Measurements from ENCODE around the gene MYLK.

MYLK gene

GRCh38 chr3:123798550-123798949, 85.6 kb downstream of the MYLK start:
- Mint-ChIP-seq H3K27ac (no peak overlapping the region), H3K36me3 (no peaks in the 10 kb centered on the region), H3K9me3 (no peaks in the 10 kb centered on the region), H3K27me3 (no peaks in the 10 kb centered on the region), H3K4me3 (no peak overlapping the region), H3K4me1 (no peaks in the 10 kb centered on the region)

DNA sequence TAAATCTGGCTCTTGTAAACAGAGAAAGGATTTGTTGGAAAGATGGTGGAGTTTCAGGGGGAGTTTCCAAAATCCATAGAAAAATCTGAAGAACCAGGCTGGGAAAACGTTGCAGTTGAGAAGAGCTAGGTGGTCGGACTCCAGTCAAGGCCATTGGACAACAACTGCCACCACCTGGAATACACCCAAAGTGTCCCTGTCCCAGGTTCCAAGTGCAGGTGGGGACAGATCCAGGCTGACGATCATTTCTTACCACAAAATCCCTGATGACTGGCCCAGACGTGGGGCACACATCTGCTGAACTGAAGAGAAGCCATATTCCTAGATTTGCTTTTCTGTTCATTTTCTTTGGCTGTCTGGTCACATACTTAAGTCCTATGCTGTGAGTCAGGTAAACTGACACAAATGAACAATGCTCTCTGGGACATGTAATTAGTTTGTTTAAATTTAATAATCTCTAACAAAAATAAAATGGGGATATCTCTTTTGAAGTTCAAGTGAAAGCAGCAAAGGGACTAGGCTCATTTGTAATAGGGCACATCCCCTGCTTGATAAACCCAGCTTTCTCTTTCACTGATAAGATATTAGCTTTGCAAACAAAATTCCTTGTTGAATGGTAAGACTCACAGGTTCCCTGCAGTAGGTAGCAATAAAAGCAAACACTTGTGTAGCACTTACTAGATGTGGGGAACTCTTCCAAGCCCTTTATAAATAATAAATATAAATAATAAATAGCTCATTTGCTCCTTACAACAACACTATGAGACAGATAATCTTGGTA, 88.5 kb downstream of the MYLK start:
- peaks cover 3% of the 10 kb centered on the region for H3K27me3 Mint-ChIP-seq
- H3K4me3 Mint-ChIP-seq: no peak overlapping the region

GRCh38 chr3:123793425-123793824, 90.7 kb downstream of the MYLK start:
- H3K27me3 Mint-ChIP-seq: peaks cover 3% of the 10 kb centered on the region
- H3K4me3 Mint-ChIP-seq: no peak overlapping the region

More for the DNA sequence above, 88.5 kb downstream of the MYLK start:
- Mint-ChIP-seq H3K36me3 (no peaks in the 10 kb centered on the region), H3K9me3 (no peaks in the 10 kb centered on the region), H3K27ac (no peak overlapping the region), H3K4me1 (no peaks in the 10 kb centered on the region)

DNA sequence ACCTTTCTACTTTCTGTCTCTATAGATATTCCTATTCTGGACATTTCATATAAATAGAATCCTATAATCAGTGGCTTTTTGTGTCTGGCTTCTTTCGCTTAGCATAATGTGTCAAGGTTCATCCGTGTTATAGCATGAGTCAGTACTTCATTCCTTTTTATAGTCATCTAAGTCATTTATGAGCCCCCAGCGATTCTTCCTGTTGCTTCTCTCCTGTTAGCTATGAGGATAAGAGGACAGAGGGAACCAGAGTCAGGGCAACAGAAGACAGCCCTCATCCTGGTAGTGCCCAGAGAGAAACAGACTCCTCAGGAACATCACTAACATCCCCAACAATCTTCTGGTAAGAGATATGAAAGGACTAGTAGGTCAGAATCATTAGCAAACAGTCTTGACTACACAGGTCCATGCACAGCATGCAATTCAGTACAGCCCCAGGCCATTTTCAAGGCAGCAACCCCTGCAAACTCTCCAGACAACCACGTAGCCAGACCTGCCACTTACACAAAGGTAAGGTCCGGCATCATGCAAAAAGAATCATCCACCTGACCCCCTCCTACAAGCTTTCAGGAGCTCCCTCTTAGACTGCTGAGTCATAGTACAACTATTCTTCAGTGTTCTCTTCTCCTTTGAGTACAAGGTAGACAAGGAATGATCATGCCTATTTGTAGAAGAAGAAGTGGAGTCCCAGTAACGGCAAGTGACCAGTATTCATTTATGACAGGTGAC, 91.5 kb downstream of the MYLK start:
- H3K36me3 Mint-ChIP-seq: no peaks in the 10 kb centered on the region
- no peak overlapping the region for H3K4me3 Mint-ChIP-seq
- H3K4me1 Mint-ChIP-seq: no peaks in the 10 kb centered on the region
- peaks cover 3% of the 10 kb centered on the region for H3K27me3 Mint-ChIP-seq
- H3K9me3 Mint-ChIP-seq: no peaks in the 10 kb centered on the region
- H3K27ac Mint-ChIP-seq: no peak overlapping the region

More at GRCh38 chr3:123793425-123793824, 90.7 kb downstream of the MYLK start:
- Mint-ChIP-seq H3K27ac (no peak overlapping the region), H3K4me1 (no peaks in the 10 kb centered on the region), H3K36me3 (no peaks in the 10 kb centered on the region), H3K9me3 (no peaks in the 10 kb centered on the region)

DNA sequence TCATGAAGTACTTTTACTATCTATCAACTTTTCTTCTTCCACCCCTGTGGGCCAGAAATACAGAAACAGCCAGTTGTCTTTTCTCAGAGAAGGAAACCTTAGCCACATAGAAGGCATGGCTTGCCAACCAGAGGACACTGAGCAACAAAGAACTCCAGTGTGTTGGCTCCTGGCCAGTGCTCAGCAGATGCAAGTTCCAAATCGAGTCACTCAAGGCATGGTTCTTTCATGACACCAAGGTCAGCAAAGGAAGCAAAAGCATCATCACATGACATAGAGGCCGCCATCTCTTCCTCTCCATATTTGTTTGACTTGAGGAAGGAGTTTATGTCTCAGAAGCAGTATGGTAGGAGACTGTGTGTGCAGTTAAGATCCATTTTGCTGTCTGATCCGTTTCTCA, 92.2 kb downstream of the MYLK start:
- no peak overlapping the region for H3K27ac Mint-ChIP-seq
- no peaks in the 10 kb centered on the region for H3K36me3 Mint-ChIP-seq
- H3K9me3 Mint-ChIP-seq: no peaks in the 10 kb centered on the region
- no peaks in the 10 kb centered on the region for H3K4me1 Mint-ChIP-seq
- H3K27me3 Mint-ChIP-seq: peaks cover 3% of the 10 kb centered on the region
- H3K4me3 Mint-ChIP-seq: no peak overlapping the region

GRCh38 chr3:123791417-123791816, 92.7 kb downstream of the MYLK start:
- Mint-ChIP-seq H3K36me3 (no peaks in the 10 kb centered on the region), H3K27me3 (peaks cover 3% of the 10 kb centered on the region), H3K9me3 (no peaks in the 10 kb centered on the region), H3K4me1 (no peaks in the 10 kb centered on the region), H3K27ac (no peak overlapping the region), H3K4me3 (no peak overlapping the region)

- Mint-ChIP-seq H3K27me3 (peaks cover 3% of the 10 kb centered on the region), H3K36me3 (no peaks in the 10 kb centered on the region), H3K4me3 (no peak overlapping the region), H3K9me3 (no peaks in the 10 kb centered on the region), H3K27ac (no peak overlapping the region), H3K4me1 (no peaks in the 10 kb centered on the region)
These were observed 93.1 kb downstream of the MYLK start for GRCh38 chr3:123791073-123791370.

- no peaks in the 10 kb centered on the region for H3K4me1 Mint-ChIP-seq
- no peak overlapping the region for H3K27ac Mint-ChIP-seq
- H3K36me3 Mint-ChIP-seq: no peaks in the 10 kb centered on the region
- H3K9me3 Mint-ChIP-seq: no peaks in the 10 kb centered on the region
- peaks cover 3% of the 10 kb centered on the region for H3K27me3 Mint-ChIP-seq
- no peak overlapping the region for H3K4me3 Mint-ChIP-seq
These were observed 93.7 kb downstream of the MYLK start for GRCh38 chr3:123790254-123791072.

GRCh38 chr3:123789760-123790159, 94.4 kb downstream of the MYLK start:
- Mint-ChIP-seq H3K27ac (no peak overlapping the region), H3K4me3 (no peak overlapping the region), H3K9me3 (no peaks in the 10 kb centered on the region), H3K27me3 (peaks cover 6% of the 10 kb centered on the region), H3K36me3 (no peaks in the 10 kb centered on the region), H3K4me1 (no peaks in the 10 kb centered on the region)

DNA sequence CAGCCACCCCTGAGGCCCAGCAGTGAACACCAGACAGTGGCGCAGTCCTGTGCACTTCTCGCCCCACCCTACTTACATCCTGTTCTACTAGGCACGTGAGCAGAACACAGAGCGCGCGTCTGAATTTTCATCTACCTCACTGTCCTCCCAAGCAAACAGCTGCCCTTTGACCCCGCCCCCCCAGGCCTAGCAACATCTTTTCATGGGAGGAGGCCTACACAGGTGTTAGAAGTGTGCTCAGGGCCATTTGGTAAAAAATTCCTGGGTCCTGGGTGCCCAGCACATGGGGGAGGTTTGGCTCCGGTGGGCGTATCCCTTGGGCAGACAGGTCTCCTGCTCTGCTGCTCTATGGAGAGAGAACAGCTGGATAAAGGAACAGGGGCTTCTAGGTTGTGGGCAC, 95.0 kb downstream of the MYLK start:
- Mint-ChIP-seq H3K4me1 (no peaks in the 10 kb centered on the region), H3K27me3 (peaks cover 6% of the 10 kb centered on the region), H3K9me3 (no peaks in the 10 kb centered on the region), H3K36me3 (no peaks in the 10 kb centered on the region), H3K4me3 (no peak overlapping the region), H3K27ac (no peak overlapping the region)

DNA sequence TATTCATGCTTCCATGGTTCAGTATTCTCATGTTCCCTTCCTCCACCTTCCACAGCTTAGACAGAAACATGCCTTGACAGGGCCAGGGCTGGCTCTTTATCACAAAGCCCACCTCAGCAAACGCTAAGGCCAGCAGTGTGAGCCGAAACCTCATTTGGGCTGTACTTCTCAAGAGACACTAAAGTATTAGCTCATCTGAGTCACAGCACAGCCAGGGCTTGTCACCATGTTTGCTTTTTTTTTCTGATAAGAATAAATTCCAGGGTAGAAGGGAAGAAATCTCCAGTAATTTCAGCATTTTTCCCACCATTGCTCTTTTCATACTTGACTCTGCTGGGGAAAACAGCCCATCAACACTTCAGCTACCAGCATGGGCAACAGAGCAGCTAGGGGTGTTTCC, 95.4 kb downstream of the MYLK start:
- no peaks in the 10 kb centered on the region for H3K36me3 Mint-ChIP-seq
- no peaks in the 10 kb centered on the region for H3K9me3 Mint-ChIP-seq
- H3K4me3 Mint-ChIP-seq: no peak overlapping the region
- no peaks in the 10 kb centered on the region for H3K4me1 Mint-ChIP-seq
- peaks cover 6% of the 10 kb centered on the region for H3K27me3 Mint-ChIP-seq
- H3K27ac Mint-ChIP-seq: no peak overlapping the region

GRCh38 chr3:123787133-123787532, 97.0 kb downstream of the MYLK start:
- Mint-ChIP-seq H3K27me3 (peaks cover 3% of the 10 kb centered on the region), H3K27ac (no peak overlapping the region), H3K4me1 (no peaks in the 10 kb centered on the region), H3K4me3 (no peak overlapping the region), H3K9me3 (no peaks in the 10 kb centered on the region), H3K36me3 (no peaks in the 10 kb centered on the region)

DNA sequence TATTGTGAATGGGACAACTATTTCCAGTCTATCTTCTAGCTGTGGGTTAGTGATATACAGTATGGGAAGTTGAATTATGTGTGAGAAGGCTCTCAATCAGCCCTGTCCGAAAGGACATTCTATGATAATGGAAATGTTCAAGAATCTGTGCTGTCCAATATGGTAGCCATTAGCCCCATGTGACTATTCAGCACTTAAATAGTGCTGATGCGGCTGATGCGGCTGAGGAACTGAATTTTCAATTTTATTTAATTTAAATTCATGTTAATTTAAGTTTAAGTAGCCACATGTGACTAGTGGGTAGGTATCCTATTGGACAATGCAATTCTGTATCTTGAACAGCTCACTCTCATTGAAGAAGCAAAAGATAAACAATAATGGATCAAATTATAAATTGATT, 98.5 kb downstream of the MYLK start:
- H3K27ac Mint-ChIP-seq: no peak overlapping the region
- no peaks in the 10 kb centered on the region for H3K9me3 Mint-ChIP-seq
- peaks cover 6% of the 10 kb centered on the region for H3K27me3 Mint-ChIP-seq
- H3K4me3 Mint-ChIP-seq: no peak overlapping the region
- H3K4me1 Mint-ChIP-seq: no peaks in the 10 kb centered on the region
- H3K36me3 Mint-ChIP-seq: no peaks in the 10 kb centered on the region

- Mint-ChIP-seq H3K27me3 (peaks cover 6% of the 10 kb centered on the region), H3K9me3 (no peaks in the 10 kb centered on the region), H3K4me1 (no peaks in the 10 kb centered on the region), H3K36me3 (no peaks in the 10 kb centered on the region), H3K4me3 (no peak overlapping the region), H3K27ac (no peak overlapping the region)
These were observed 100.3 kb downstream of the MYLK start for GRCh38 chr3:123783811-123784210.

GRCh38 chr3:123783050-123783689, 101.0 kb downstream of the MYLK start:
- H3K9me3 Mint-ChIP-seq: no peaks in the 10 kb centered on the region

More at GRCh38 chr3:123783050-123783689, 101.0 kb downstream of the MYLK start:
- H3K27ac Mint-ChIP-seq: no peak overlapping the region
- H3K36me3 Mint-ChIP-seq: no peaks in the 10 kb centered on the region
- no peak overlapping the region for H3K4me3 Mint-ChIP-seq
- H3K27me3 Mint-ChIP-seq: peaks cover 6% of the 10 kb centered on the region
- no peaks in the 10 kb centered on the region for H3K4me1 Mint-ChIP-seq

Measured in activated naive CD4-positive, alpha-beta T cell treated with anti-CD3 and anti-CD28 coated beads, Interleukin-2, amount 50 U/mL, for 24 hours (primary cell).